CD4-positive, alpha-beta T cell treated with Interleukin-1 beta for 1 hour (primary cell): ENCODE results near the gene DIAPH2.

Source experiments
- DNase-seq, 2 donors: peaks; one replicate each; pipeline ENCODE4 v3.0.0-alpha.2; 2020 to 2022

DIAPH2 gene

DNA sequence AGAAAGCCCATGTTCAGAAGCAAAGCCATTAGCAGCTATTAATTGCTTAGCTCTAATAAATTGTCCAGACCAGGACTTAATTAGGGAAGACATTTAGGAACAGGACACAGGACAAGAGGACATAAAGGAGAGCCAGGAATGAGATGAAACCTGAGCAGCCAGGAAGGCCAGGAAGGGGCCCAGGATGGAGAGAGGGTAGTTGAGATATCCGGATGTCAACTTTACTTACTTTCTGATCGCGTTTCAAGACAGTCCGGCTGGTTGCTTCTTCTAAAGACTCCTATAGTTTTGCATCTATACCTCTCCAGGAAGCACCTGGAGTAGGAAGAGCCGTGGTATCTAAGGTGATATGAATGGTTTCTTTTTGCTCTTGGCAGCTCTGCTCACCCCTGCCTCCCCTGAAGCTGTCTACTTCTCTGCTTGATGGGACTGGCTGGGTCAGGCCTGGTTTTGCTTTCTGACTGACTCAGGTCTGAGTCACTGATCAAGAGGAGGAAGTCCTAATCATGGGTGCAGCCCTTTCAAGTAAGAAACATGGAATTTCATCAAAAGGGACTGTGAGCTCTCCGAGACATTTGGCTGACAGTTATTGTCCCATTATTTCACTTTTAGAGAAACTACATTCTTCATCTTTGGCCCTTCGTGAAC lies 932.4 kb downstream of the DIAPH2 start:
- no peak for DNase-seq

DNA sequence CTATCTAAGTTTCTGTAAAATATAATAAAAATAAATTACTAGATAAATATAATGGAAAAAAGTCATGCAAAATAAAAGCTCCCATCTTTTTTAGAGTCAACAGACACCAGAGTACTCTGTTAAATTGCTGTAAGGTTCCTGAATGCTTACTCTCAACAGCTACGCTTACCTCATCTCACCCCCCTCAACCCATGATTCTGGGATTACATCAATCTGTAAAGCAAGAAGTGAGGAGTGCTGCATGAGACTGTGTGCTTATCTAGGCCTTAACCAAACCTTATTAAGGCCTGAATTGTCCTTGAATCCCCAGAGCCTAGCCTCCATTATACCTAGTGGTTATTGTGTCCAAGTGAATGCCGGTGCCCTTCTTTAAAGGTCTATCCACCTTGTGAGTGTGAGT lies 934.9 kb downstream of the DIAPH2 start:
- DNase-seq = no peak

DNA sequence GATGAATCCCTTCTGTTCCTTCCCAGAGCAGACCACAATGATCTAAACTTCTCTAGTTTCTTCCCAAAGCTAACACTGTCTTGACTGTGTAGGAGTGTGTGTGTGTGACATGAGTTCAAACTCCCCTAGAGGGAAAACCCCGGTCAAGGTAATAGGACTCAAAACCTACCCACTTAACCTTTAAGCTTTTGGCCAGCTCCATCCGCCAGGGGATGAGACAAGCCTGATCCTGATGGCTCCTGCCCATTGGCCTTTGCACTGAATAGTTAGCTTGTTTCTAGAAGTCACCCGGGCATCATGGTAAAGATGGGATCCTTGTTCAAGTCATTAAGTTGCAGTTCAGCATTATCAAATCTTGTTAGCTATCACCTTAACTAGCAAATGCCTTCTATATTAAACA lies 937.5 kb downstream of the DIAPH2 start:
- no peak for DNase-seq

DNA sequence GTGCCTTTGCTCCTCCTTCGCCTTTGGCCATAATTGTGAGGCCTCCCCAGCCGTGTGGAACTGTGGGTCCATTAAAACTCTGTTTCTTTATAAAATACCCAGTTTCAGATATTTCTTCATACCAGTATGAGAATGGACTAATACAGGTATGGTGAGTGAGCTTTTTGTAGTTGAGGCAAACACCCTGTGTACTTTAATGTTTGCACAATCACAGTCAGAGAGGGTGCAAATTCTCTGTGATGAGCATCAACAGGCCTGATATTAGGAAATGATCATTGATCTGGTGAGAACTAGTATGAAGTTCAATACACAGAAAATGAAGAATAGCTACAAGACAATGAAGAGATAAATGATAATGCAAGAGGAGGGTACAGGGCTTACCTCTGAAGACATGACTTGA lies 943.7 kb downstream of the DIAPH2 start:
- DNase-seq = no peak

DNA sequence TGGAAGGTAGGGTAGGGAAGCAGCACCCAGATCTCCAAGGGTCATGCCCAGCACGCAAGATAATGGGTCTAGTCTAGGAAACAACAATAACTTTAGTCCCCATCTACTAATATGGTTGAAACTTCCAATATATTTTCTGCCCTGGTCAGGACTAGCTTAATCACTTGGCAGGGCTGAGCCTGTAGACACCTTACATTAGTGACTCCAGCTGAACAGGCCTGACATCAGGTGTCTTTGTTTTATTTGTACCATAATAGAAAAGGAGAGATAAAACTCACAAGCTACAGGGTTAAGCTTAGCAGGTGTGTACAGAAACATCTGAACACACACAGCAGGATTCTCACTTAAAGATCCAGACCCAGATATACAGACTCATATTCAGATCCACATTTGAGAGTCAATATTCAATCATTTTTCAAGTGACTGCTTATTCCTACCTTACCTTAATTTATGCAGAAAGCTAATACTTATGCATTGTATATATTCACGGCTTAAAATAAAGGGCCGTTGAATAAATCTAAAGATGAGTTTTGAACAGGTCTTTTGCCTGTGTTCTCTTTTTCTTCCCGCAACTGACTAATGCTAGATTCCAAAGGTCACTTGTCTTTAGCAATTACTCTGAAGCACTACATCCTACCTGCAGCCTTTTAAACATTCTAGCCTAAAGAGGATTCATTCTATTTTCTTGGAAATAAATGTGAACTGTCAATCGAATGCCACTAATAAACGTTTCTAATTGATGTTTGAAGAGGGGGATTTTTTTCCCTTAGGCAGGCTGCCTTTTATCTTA lies 944.4 kb downstream of the DIAPH2 start:
- no peak for DNase-seq

DNA sequence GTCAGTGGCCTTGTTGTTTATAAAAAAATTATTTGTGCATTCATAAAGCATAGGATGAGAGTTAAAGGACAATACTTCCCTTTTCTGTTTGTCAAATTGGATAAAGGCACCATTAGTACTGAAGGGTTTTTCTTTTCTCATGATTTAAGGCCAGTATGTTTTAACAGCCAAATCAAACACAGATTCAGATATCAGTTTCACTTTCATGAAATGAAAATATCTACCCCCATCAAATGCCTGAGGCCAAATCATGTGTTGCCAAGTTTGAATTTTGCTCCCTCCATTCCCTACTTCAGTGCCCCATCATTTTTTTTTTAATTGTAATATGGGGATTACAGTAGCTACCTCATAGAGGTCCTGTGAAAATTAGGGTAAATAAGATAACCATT lies 944.9 kb downstream of the DIAPH2 start:
- DNase-seq = no peak

DNA sequence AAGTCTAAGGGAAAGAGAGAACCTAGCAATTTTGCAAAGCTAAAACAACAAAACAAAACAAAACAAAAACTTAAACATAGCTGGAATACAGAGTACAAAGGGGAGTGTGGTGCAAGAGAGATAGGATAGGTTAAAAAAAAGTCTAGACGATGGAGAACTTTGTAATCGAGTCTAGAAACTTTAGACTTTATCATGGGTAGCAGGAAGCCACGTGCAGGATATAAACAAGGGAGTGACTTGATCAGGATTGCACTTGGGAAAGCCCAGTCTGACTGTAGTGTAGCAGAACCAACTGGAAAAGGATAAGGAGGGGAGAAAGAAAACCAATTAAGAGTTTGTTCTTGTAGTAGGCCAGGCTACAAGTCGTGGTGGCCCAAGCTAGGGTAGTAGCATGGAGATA lies 949.2 kb downstream of the DIAPH2 start:
- DNase-seq = no peak

DNA sequence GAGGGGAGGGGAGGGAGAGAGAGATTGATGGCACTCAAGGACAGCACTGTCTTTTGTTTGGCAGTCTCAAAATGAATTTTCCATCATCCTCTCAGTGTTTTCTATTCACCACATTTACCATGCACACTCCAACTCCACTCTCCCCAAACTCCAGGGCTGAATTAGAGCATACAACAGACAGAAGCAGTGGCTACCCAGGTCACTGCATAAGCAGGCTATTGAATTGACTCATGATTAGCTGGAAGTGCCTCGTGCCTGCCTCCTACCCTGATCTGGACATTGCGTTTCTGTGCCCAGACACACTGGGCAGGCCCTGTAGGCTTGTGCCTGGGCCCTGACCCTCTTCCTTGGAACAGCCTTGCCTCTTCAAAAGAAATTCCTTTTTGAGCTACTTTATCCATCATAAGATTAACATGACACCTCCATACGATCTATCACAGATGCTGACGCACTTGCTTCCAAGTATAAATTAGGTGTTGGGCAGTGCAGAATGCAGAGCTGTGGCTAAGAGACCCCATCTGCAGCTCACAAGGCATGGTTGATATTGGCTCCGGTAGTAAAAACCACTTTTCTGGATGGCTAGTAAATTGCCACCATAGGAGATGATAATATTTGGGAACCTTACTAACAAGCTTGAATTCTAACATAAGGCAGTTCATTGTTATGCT lies 952.0 kb downstream of the DIAPH2 start:
- no peak for DNase-seq

DNA sequence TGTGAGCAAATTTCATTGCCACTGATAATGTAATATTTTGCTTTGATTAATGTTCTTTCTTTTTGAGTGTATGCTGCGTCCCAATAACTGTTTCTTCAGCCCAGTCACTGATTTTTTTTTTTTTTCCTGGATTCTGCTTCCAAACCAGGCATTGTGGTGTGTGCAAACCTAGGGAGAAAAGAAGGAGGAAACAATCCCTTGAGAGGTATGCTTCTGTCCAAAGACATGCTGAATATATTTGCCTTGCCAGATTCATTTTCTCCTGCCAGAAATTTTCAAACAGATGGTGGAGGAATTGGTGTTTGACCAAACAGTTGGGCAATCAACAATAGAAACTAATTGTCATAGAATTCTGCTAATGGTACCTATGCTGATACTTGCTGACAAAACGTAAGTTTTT lies 952.6 kb downstream of the DIAPH2 start:
- DNase-seq = no peak

DNA sequence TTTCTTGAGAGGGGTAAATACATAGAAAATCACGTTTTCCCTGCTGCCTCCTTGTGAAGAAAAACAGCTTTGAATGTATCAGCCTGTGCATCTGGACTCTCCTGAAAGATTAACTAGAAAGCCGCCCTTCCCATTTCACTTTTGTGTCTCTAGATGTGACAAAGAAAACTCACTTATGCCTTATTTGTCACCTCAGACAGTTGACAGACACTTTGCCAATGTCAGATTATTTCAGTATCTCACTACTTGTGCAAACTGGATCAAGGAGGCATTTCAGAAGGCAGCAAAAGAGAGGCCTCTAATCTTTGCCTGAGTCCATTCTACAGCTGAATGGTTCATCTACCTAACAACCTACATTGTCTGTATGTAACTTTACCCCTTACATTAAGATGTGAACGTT lies 954.0 kb downstream of the DIAPH2 start:
- no peak for DNase-seq

DNA sequence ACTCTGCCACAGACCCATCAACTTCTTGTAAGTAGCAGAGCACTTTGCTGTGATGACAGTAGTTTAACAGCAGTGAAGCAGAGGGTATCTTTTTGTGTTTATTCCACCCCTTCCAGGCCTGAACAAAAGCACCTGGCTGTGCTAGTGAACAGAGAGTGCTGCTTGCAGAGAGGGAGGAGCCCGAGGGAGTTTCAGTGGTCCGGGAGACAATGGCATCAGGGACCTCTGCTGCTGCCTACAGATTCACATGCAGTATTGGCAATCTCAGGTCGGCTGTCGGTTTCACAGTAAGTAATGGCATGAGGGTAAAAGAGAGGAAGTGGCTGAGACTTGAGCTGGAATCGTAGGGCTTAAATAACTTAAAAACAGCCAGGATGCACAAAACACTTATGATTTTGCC lies 954.9 kb downstream of the DIAPH2 start:
- DNase-seq = no peak
